T-helper 22 cell (primary cell): ENCODE data around the gene PMM1.

Experiments used
- DNase-seq: peaks from one replicate; pipeline ENCODE4 v3.0.0-alpha.2; 2020; ENCODE audit warnings: low read depth

PMM1 gene

GRCh38 chr22:41537203-41537602 lies 52.4 kb downstream of the PMM1 start:
- no peak for DNase-seq

- no peak for DNase-seq
Measured at GRCh38 chr22:41535244-41535643, 54.4 kb downstream of the PMM1 start.

- no peak for DNase-seq
Measured at GRCh38 chr22:41534219-41534618, 55.4 kb downstream of the PMM1 start.

GRCh38 chr22:41532908-41533825 lies 56.5 kb downstream of the PMM1 start:
- DNase-seq, result peak; percentile 29

GRCh38 chr22:41531715-41532477 lies 57.7 kb downstream of the PMM1 start:
- DNase-seq, result no peak

- no peak for DNase-seq
Measured at GRCh38 chr22:41530890-41531714, 58.5 kb downstream of the PMM1 start.

- DNase-seq, result no peak
Measured at GRCh38 chr22:41528938-41529561, 60.6 kb downstream of the PMM1 start.

GRCh38 chr22:41528132-41528766 lies 61.4 kb downstream of the PMM1 start:
- no peak for DNase-seq
